WERI-Rb-1 (cell line): ENCODE measurements around the gene FZD7.
A peak's percentile ranks its signal among the peaks of the same experiment; 100 is the strongest.

Experiments used
- DNase-seq: peaks from one replicate; pipeline ENCODE4 v3.0.0-alpha.2; 2020
- H3K27ac ChIP-seq: fragments of 250-450 bp; sonication (Bioruptor Pico); 2 replicates; pipeline ENCODE4 v1.5.1; 2020; ENCODE audit warnings: mild to moderate bottlenecking, moderate library complexity
- H3K27me3 ChIP-seq: fragments of 250-450 bp; sonication (Bioruptor Pico); 2 replicates; pipeline ENCODE4 v1.5.1; 2021; ENCODE audit warnings: mild to moderate bottlenecking, low read depth, moderate library complexity; ENCODE audit not compliant: insufficient read depth, severe bottlenecking
- H3K36me3 ChIP-seq: fragments of 250-450 bp; sonication (Bioruptor Pico); 2 replicates; pipeline ENCODE4 v1.5.1; 2020; ENCODE audit warnings: mild to moderate bottlenecking, moderate library complexity
- H3K4me3 ChIP-seq: 2 replicates; pipeline ENCODE4 v1.5.1; 2011; ENCODE audit warnings: low read depth, mild to moderate bottlenecking, control low read depth, low read length
- H3K9me3 ChIP-seq: fragments of 250-450 bp; sonication (Bioruptor Pico); 2 replicates; pipeline ENCODE4 v1.5.1; 2021; ENCODE audit warnings: mild to moderate bottlenecking, moderate library complexity; ENCODE audit not compliant: severe bottlenecking
- TF ChIP-seq, protein P1 (sequence below): IDR thresholded peaks from 2 replicates; pipeline ENCODE4 v1.5.1; 2011; ENCODE audit warnings: low read depth, mild to moderate bottlenecking, control low read depth, inconsistent platforms, low read length

The FZD7 gene

GRCh38 chr2:202040079-202040844 is 6.6 kb downstream of the FZD7 start:
- TF ChIP-seq, protein P1, sequence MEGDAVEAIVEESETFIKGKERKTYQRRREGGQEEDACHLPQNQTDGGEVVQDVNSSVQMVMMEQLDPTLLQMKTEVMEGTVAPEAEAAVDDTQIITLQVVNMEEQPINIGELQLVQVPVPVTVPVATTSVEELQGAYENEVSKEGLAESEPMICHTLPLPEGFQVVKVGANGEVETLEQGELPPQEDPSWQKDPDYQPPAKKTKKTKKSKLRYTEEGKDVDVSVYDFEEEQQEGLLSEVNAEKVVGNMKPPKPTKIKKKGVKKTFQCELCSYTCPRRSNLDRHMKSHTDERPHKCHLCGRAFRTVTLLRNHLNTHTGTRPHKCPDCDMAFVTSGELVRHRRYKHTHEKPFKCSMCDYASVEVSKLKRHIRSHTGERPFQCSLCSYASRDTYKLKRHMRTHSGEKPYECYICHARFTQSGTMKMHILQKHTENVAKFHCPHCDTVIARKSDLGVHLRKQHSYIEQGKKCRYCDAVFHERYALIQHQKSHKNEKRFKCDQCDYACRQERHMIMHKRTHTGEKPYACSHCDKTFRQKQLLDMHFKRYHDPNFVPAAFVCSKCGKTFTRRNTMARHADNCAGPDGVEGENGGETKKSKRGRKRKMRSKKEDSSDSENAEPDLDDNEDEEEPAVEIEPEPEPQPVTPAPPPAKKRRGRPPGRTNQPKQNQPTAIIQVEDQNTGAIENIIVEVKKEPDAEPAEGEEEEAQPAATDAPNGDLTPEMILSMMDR = no peak
- Histone ChIP-seq H3K9me3 (no peaks in the 10 kb centered on the region), H3K27ac (peak overlapping the region; percentile 12; the same call in 1 of the 2 replicates), H3K36me3 (peaks cover 13% of the 10 kb centered on the region), H3K27me3 (no peaks in the 10 kb centered on the region), H3K4me3 (no peak overlapping the region)
- no peak for DNase-seq

DNA sequence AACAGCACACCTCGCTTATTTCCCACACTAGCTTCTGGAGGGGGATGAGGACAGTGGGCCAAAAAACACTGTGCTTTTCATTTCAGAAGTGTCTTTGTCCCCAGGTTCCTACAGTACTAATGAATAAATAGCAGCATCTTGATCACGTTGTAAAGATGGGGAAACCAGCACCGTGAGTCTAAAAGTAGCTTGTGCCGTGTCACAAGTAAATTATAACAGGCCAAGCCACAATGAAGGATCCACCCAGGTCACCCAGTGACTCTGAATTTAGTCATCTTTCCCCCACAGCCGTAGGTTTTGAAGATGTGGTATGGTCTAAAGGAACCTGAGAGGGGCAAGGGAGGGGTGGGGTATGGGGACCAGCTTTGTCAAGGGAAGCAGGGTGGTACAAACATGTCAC is 8.8 kb downstream of the FZD7 start:
- TF ChIP-seq, protein P1 = no peak
- no peak for DNase-seq

GRCh38 chr2:202043475-202043874 is 9.8 kb downstream of the FZD7 start:
- H3K27ac ChIP-seq = no peak overlapping the region

More for the DNA sequence above, 8.8 kb downstream of the FZD7 start:
- no peak overlapping the region for H3K27ac ChIP-seq
- no peak overlapping the region for H3K4me3 ChIP-seq
- no peaks in the 10 kb centered on the region; the same call in 1 of the 2 replicates for H3K36me3 ChIP-seq
- no peaks in the 10 kb centered on the region for H3K9me3 ChIP-seq
- no peaks in the 10 kb centered on the region for H3K27me3 ChIP-seq

GRCh38 chr2:202044777-202045176 is 11.1 kb downstream of the FZD7 start:
- no peak overlapping the region for H3K4me3 ChIP-seq
- no peaks in the 10 kb centered on the region for H3K27me3 ChIP-seq
- TF ChIP-seq, protein P1 = no peak
- H3K27ac ChIP-seq = no peak overlapping the region
- H3K36me3 ChIP-seq = no peaks in the 10 kb centered on the region
- no peak for DNase-seq
- H3K9me3 ChIP-seq = no peaks in the 10 kb centered on the region

More at GRCh38 chr2:202043475-202043874, 9.8 kb downstream of the FZD7 start:
- TF ChIP-seq, protein P1 = no peak
- no peak for DNase-seq
- H3K9me3 ChIP-seq = no peaks in the 10 kb centered on the region
- H3K27me3 ChIP-seq = no peaks in the 10 kb centered on the region
- H3K4me3 ChIP-seq = no peak overlapping the region
- no peaks in the 10 kb centered on the region; the same call in 1 of the 2 replicates for H3K36me3 ChIP-seq

GRCh38 chr2:202046572-202046971 is 12.9 kb downstream of the FZD7 start:
- no peak overlapping the region for H3K4me3 ChIP-seq
- no peaks in the 10 kb centered on the region for H3K36me3 ChIP-seq
- TF ChIP-seq, protein P1 = no peak
- no peaks in the 10 kb centered on the region for H3K9me3 ChIP-seq
- DNase-seq = no peak
- H3K27me3 ChIP-seq = no peaks in the 10 kb centered on the region
- no peak overlapping the region for H3K27ac ChIP-seq
